A549 treated with AZD9567 at 1 μM for 4 hours (cell line): Measurements from ENCODE around the gene LINC00305. TPM values are rescaled to one million over a fixed set of nuclear protein-coding genes. Genes with fewer than 3 reads are reported as not detected.

Source experiments
- total RNA-seq: library from RNA; stranded (reverse); fragments of 200-300 nt; extraction: Qiagen RNA extraction; gene quantifications from 5 replicates; pipeline ENCODE4 v1.2.3, GENCODE V29; 2022; ENCODE audit not compliant: insufficient read depth

The LINC00305 gene
- not detected in 5 replicates for total RNA-seq

GRCh38 chr18:64148988-64149387 is at the start of gene LINC00305:
Gene LINC00305 (minus strand): TSS chr18:64149088.

Other genes with a start within 250 kb of the LINC00305 start
- not detected in 5 replicates for gene SERPINB10, start 241.1 kb downstream of the LINC00305 start, total RNA-seq
- gene HMSD, start 199.8 kb downstream of the LINC00305 start, total RNA-seq, result 0.18 to 0.55 TPM (median 0.50 TPM) in 3 of 5 replicates, not detected in the others
- gene SERPINB8, start 179.0 kb downstream of the LINC00305 start, total RNA-seq, result 8.2 to 10.9 TPM (median 9.9 TPM) in 5 replicates